NCI-H2196 (cell line): ENCODE data around the gene GPC5.

Source experiments
- DNase-seq: peaks from one replicate; lab custom pipeline; 2025; ENCODE audit not compliant: unreplicated experiment; lab: John Stamatoyannopoulos, UW

Gene GPC5

DNA sequence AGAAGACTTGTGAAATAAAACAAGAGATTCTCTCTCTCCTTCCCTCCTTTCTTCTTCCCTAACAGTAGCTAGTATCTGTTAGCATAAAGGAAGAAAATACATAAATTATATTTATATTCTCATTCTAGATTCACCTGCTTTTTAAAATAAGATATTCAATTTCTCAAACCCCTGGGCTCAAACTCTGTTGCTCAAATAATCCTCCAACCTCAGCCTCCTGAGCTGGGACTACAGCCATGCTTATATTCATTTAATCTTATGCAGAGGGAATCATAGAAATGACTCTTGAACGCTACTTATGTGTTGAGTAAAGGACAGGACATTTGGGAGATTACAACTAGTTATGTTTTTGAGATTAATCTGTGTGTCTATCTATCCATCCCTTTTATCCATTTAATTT is 56.2 kb downstream of the GPC5 start:
- no peak for DNase-seq

DNA sequence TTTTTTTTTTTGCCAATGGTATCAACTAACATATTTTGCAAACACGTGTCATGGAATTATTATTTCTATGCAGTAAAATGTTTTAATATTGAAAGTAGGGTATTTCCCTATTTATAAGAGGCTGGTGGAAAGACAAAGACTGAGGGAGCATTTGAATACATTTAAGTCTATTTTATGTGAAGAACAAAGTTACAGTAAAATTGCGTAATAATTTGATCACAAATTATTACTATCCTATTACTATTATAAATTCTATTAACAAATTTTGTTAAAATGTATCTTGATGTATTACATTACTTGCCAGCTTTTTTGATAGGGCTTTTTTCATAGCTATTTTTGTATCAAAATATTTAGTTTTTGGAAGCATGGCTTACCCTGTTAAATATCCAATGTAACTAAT is 58.4 kb downstream of the GPC5 start:
- DNase-seq = no peak

DNA sequence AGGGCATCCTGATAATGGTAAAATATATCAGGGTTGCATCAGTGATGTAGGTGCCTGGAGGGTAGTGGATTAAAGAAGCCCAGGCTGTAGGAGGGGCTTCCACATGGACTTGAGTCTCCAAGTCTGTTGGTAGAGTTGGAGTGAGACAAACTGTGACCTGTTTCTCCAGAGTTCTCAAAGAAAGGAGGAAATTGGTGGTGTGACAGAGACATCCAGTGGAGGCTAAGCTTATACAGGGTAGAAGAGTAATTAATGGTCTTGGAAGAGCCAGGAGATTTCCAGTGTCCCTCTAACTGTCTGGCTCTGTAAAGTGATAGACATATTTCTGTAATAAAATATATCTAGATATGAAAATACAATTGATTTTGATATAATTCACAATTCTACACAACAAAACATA is 61.1 kb downstream of the GPC5 start:
- DNase-seq = no peak

DNA sequence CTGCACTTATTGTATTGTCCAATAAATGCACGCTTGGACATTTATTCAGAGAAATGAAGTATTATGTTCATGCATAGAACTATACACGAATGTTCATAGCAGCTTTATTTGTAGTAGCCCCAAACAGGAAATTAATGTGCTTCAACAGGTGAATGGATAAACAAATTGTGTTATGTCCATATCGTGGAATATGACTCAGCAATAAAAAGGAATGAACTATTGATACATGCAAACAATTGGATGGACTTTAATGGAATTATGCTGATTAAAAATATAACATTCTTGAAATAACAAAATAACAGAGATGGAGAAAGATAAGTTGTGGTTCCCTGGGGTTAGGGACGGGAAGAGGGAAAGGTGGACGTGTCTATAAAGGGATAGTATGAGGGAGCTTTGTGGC is 65.9 kb downstream of the GPC5 start:
- no peak for DNase-seq

GRCh38 chr13:91467236-91467635 is 68.8 kb downstream of the GPC5 start:
- DNase-seq = no peak

DNA sequence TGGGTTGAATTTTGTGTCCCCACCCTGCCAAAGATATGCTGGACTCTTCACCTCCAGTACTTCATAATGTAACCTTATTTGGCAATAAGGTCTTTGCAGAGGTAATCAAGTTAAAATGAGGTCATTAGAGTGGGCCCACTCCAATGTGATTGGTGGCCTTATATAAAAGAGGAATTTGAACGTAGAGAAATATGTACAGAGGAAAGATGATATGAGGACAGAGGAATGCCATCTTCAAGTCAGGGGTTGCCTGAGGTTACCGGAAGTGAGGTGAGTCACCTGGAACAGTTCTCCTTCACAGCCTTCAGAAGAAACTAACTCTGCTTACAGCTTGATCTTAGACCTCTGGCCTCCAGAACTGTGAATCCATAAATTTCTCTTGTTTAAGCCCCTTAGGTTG is 69.9 kb downstream of the GPC5 start:
- DNase-seq = no peak

DNA sequence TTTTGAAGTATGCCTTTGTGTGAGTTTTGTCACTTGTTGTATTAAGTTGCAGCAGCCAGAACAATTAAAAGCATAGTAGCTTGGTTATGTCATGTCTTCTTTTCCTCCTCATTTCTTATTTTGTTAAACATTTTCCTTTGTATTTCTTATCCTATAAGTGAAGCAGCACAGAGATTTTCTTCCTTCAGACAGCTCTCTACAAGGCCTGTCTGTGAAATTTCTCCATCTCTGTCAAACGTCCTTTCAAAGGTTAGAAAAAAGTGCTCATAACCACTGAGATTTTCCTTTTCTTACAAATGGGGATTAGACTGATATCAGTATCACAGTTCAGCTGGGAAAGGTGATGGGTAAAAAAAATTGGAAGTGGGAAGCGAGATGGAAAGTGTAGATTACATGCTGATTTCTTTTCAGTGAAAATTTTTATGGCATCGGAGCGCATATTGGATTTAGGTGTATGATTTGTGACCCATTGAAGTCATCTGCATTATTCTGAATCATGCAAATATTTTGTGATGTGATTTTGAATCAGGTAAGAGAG is 71.7 kb downstream of the GPC5 start:
- no peak for DNase-seq

DNA sequence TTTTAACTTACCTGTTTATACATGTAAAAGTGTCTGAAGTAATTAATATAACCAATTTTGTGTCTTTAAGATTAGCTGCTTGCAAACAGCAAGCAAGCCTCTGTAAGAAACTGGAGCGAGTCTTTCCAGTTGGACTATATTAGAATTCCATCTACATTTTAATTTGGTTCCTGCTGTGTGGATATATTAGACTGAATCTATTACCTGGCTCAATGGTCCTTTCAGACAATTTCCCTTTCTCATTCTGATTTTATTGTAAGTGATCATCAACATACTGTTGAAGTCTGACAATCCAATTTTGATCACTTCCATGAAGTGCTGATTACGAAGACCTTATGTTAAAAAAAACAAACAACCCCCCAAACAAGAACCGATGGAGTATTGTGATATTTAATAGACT is 72.3 kb downstream of the GPC5 start:
- DNase-seq = no peak

DNA sequence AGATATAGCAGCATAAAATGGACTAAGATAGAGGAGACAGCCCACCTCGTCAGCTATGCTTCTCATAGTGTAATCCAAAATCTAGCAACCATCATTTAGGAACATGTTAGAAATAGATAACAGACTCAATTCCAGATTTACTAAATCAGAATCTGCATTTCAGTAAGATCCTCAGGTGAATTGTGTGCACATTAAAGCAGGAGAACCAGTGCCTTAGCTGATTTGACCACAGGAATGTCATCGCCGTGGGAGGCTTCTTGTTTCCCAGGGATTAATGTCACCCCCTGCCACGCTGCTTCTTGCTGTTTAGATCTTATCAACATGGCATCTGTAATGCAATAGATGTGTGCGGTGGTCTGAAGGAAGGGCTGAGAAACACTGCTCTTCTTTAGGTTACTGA is 84.0 kb downstream of the GPC5 start:
- no peak for DNase-seq

GRCh38 chr13:91491980-91492379 is 93.6 kb downstream of the GPC5 start:
- DNase-seq = no peak

- no peak for DNase-seq
Observed at GRCh38 chr13:91493442-91493841, 95.0 kb downstream of the GPC5 start.

- no peak for DNase-seq
Observed at GRCh38 chr13:91498298-91498697, 99.9 kb downstream of the GPC5 start.

GRCh38 chr13:91504216-91504615 is 105.8 kb downstream of the GPC5 start:
- no peak for DNase-seq

DNA sequence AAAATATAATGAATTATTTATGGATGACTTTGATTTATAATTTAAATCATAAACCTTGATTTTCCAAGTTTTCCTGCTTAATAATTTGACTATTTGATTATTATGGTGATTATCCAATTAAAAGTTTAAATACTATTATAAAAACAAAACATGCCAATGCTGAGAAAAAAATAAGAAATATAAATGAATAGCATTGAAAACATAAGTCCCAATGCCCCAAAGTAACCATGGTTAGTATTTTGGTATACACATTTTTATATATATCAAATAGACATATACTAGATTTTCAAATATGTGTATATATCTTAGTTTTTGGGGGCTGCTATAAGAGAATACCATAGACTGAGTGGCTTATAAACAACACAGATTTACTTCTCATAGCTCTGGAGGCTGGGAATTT is 108.3 kb downstream of the GPC5 start:
- DNase-seq = no peak

DNA sequence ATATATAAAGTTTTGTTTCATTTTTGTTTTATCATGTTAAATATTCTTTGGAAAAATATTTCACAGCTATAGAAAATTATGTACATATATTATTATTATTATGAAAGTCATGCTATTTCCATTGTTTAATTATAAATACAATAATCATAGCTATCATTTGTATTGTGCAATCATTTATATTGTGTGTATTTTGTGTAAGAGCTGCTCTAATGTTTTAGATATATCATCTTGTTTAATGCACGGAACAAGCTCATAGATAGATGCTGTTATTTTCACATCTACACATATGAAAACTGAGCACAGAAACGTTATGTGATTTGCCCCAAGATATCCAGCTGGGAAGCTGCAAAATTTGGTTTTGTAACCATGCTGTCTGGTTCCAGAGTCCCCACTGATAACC is 111.6 kb downstream of the GPC5 start:
- DNase-seq = no peak

DNA sequence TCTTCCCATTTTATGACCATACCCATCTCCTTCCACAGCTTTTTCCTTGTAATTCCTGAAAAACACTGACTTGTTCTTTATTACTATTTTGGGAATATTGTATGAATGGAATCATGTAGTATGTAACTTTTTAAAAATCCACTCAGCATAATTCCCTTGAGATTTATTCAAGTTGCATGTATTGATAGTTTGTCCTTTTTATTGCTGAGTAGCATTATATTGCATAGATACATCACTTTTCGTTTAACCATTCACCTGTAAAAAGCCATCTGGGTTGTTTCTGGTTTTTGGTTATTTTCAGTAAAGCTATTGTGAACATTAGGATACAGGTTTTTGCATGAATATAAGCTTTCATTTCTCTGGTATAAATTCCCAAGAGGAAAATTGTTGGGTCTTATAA is 115.4 kb downstream of the GPC5 start:
- DNase-seq = no peak

DNA sequence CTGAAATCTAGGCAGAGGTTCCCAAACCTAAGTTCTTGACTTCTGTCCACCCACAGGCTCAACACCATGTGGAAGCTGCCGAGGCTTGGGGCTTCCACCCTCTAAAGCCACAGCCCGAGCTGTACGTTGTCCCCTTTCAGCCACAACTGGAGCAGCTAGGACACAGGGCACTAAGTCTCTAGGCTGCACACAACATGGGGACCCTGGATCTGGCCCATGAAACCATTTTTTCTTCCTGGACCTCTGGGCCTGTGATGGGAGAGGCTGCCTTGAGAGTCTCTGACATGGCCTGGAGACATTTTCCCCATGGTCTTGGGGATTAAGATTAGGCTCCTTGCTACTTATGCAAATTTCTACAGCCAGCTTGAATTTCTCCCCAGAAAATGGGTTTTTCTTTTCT is 118.4 kb downstream of the GPC5 start:
- DNase-seq = no peak

DNA sequence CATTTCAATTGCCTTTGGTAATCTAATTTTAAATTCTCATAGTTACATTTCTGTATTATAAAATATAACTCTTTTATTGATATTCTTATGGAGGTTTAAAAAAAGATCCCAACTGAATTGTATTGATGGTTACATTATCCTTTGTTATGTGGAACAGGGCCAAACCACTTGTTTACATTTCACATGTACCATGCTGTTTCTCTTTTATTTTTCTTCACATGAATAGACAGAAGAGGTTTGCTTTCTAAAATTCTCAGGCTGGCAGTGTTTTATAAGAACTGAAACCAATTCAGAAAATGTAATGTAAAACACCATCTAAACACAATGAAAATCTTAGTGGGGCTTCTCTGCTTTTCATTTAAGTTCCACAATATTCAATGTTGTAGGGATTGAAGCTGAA is 122.5 kb downstream of the GPC5 start:
- no peak for DNase-seq

DNA sequence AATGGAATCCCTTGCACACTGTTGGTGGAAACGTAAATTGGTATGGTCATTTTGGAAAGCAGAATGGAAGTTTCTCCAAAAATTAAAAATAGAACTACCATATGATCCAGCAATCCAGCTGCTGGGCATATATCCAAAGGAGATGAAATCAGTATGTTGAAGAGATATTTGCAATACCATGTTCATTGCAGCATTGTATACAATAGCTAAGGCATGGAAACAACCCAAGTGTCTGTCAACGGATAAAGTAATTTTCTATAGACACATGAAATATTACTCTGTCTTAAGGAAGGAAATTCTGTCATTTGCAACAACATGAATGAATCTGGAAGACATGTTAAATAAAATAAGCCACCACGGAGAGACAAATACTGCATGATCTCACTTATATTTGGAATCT is 124.7 kb downstream of the GPC5 start:
- no peak for DNase-seq

- no peak for DNase-seq
Observed at GRCh38 chr13:91526543-91527033, 128.2 kb downstream of the GPC5 start.

DNA sequence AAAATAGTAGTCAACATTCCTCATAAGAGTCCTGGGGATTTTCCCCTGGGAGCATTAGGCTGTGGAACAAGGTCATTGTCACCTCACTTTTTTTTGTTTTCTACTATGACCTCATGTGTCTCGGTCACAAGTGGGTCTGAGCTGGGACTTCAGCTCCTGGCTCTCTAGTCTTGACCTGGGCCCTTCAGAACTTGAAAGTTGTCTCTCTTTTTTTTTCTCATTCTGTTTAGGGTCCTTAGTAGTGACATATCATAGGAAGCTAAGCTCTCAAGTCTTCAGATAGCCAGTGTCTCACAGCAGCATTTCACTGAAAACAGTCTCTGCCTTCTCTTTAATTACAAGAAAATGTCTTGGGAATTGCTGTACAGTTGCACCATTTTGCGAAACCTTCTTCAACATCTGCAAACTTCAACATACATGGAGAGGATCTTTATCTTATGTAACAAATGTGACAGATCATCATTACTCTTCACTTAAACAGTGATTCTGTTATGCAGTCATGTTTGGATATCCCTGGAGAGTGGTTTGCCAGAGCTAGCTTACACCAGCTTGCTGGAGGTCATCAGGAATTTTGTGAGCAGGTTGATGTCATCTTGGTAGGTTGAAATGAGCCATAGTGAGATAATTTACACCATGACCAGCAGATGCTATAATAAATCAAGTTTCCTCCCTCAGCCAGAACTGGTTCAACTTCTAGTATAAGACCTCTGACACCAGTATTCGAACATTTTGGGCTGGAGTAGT is 131.5 kb downstream of the GPC5 start:
- DNase-seq = no peak

DNA sequence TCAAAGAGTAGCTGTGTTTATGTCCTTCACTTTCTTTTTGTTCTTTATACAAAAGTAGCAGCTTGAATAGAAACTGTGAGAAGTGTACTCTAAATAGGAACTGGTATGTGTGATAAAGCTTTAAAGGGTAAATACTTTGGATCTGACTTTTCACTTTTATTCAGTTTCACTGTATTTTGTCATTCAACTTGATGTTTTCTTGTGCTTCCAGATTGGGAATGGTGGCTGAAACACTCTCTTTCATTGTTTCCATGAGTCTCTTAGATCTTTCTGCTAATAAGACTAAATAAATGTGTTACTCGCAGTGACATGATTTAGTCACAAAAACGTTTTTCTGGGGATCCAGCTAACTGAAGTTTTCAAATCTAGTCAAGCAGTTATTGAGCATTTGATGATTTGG is 133.2 kb downstream of the GPC5 start:
- DNase-seq = no peak

DNA sequence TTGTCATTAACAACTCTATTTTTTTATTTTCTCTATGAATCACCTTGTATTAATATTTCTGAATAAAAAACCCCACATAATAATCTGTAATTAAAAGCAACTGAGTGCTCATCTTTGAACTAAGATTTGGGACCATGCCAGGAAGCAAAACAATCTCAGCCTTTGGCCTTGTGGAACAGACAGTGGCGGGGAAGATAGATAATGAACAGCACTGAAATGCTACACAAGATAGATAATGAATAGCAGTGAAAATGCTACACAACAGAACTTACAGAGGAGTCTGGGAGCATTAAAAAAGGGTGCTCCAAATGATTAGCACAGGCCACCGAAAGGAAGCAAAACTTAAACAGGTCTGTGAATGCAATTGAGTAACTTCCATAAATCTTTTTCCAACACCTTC is 134.9 kb downstream of the GPC5 start:
- no peak for DNase-seq
